HS-5 (cell line): ENCODE measurements around the gene CTSW.

Experiments
- DNase-seq: peaks from one replicate; pipeline ENCODE4 v3.0.0-alpha.2; 2012; ENCODE audit warnings: low read depth

CTSW gene

GRCh38 chr11:65867284-65868071 lies 12.2 kb upstream of the CTSW start:
- no peak for DNase-seq

- no peak for DNase-seq
These were observed 11.5 kb upstream of the CTSW start for GRCh38 chr11:65868076-65868667.

GRCh38 chr11:65868907-65869306 lies 10.7 kb upstream of the CTSW start:
- no peak for DNase-seq

- DNase-seq: no peak
These were observed 9.9 kb upstream of the CTSW start for GRCh38 chr11:65869643-65870306.

GRCh38 chr11:65870307-65870658 lies 9.4 kb upstream of the CTSW start:
- no peak for DNase-seq

GRCh38 chr11:65870706-65871681 lies 8.6 kb upstream of the CTSW start:
- DNase-seq: no peak

- no peak for DNase-seq
These were observed 7.7 kb upstream of the CTSW start for GRCh38 chr11:65871811-65872548.

GRCh38 chr11:65872586-65873317 lies 6.9 kb upstream of the CTSW start, which contains the start of gene EFEMP2:
TSS of gene EFEMP2 (minus strand) at chr11:65872800. CDS start at chr11:65872354, 446 bp downstream.
- no peak for DNase-seq

GRCh38 chr11:65873318-65874156 lies 6.1 kb upstream of the CTSW start:
- DNase-seq: peak; percentile 66

- no peak for DNase-seq
These were observed 390 bp downstream of the CTSW start for GRCh38 chr11:65880027-65880426.

- no peak for DNase-seq
These were observed 1.3 kb downstream of the CTSW start for GRCh38 chr11:65880844-65881421.

- no peak for DNase-seq
These were observed 2.8 kb downstream of the CTSW start for GRCh38 chr11:65882120-65883057.

GRCh38 chr11:65883058-65883761 lies 3.6 kb downstream of the CTSW start:
- DNase-seq: no peak

GRCh38 chr11:65883786-65884715 lies 4.4 kb downstream of the CTSW start:
- DNase-seq: no peak

GRCh38 chr11:65884716-65885092 lies 5.1 kb downstream of the CTSW start:
- no peak for DNase-seq

GRCh38 chr11:65885231-65885630 lies 5.6 kb downstream of the CTSW start:
- no peak for DNase-seq
